Measurements from ENCODE around the gene DNLZ. TPM values are rescaled to one million over a fixed set of nuclear protein-coding genes. Genes with fewer than 3 reads are reported as not detected.

DNLZ gene
- total RNA-seq, 4 donors from 2014 or later = 5.6 to 19.8 (median 13.5) TPM

DNA sequence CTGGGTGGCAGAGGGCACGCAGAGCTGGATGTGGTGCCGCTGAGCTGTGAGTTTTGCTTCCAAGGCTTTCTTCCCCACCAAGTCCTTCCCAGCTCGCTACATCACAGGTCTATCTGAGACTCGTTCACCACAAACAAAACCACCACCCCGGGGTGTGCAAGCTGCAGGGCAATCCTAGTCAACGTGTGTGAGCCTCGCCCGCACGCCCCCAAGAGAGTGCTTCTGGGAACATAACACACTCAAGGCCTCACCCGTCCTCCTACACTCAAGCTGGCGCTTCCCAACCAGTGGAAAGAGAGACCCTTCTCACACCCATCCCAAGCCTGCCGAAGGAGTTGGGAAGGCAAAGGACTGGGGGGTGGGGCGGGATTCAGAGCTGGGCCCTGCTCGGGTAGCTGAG lies 25.9 kb upstream of the DNLZ start:
- H3K4me3 ChIP-seq = no peak overlapping the region
- no peak for DNase-seq
- H3K27me3 ChIP-seq = no peaks in the 10 kb centered on the region
- TF ChIP-seq, protein P1, sequence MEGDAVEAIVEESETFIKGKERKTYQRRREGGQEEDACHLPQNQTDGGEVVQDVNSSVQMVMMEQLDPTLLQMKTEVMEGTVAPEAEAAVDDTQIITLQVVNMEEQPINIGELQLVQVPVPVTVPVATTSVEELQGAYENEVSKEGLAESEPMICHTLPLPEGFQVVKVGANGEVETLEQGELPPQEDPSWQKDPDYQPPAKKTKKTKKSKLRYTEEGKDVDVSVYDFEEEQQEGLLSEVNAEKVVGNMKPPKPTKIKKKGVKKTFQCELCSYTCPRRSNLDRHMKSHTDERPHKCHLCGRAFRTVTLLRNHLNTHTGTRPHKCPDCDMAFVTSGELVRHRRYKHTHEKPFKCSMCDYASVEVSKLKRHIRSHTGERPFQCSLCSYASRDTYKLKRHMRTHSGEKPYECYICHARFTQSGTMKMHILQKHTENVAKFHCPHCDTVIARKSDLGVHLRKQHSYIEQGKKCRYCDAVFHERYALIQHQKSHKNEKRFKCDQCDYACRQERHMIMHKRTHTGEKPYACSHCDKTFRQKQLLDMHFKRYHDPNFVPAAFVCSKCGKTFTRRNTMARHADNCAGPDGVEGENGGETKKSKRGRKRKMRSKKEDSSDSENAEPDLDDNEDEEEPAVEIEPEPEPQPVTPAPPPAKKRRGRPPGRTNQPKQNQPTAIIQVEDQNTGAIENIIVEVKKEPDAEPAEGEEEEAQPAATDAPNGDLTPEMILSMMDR (IDR thresholded peaks at IDR 0.05) = no peak
- no peak for TF ChIP-seq POLR2A (IDR thresholded peaks at IDR 0.05)
- H3K9me3 ChIP-seq = no peaks in the 10 kb centered on the region
- no peak overlapping the region for H3K27ac ChIP-seq
- no peaks in the 10 kb centered on the region for H3K4me1 ChIP-seq
- H3K36me3 ChIP-seq = peaks cover 0 to 79% (median 0%) of the 10 kb centered on the region in 3 donors

DNA sequence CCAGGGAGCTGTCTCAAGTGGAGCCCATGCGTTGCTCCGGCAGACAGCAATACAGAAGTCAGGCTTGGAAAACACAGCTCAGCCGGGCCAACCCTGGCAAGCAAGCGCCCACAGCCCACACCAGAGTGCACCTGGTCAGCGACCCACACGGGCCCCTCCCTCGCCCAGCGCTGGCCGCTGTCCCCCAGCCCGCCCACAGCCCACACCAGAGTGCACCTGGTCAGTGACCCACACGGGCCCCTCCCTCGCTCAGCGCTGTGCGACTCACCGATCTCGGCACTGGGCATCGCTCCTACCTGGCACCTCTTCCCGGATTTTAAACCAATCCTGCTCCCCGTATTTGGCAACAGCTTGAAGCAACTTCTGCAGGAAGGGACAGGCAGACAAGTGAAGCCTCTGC lies 23.7 kb upstream of the DNLZ start:
- DNase-seq = no peak
- Histone ChIP-seq H3K27ac (no peak overlapping the region), H3K36me3 (peaks cover 0 to 79% (median 0%) of the 10 kb centered on the region in 3 donors), H3K4me3 (no peak overlapping the region), H3K9me3 (no peaks in the 10 kb centered on the region), H3K27me3 (no peaks in the 10 kb centered on the region), H3K4me1 (no peaks in the 10 kb centered on the region)
- TF ChIP-seq POLR2A (IDR thresholded peaks at IDR 0.05) = no peak
- TF ChIP-seq, protein P1 (IDR thresholded peaks at IDR 0.05) = no peak

DNA sequence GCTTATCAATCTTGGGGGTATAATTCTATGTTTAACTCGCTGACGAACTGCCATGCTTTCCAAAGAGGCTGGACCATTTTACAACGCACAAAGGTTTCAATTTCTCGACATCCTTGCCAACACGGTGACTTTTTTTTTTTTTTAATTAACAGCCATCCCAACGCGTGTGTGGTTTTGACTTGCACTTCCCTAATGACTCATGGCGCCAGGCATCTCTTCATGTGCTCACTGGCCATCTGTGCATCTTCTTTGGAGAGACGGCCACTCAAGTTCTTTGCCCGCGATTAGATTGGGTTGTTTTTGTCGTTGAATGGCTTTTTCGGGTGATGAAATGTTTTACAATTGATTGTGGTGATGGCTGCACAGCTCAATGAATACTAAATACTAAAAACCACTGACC lies 22.5 kb upstream of the DNLZ start:
- Histone ChIP-seq H3K4me1 (no peaks in the 10 kb centered on the region), H3K27ac (no peak overlapping the region), H3K4me3 (no peak overlapping the region), H3K9me3 (no peaks in the 10 kb centered on the region), H3K36me3 (peaks cover 0 to 80% (median 0%) of the 10 kb centered on the region in 3 donors), H3K27me3 (no peaks in the 10 kb centered on the region)
- DNase-seq = no peak
- TF ChIP-seq, protein P1 (IDR thresholded peaks at IDR 0.05) = no peak
- TF ChIP-seq POLR2A (IDR thresholded peaks at IDR 0.05) = no peak

DNA sequence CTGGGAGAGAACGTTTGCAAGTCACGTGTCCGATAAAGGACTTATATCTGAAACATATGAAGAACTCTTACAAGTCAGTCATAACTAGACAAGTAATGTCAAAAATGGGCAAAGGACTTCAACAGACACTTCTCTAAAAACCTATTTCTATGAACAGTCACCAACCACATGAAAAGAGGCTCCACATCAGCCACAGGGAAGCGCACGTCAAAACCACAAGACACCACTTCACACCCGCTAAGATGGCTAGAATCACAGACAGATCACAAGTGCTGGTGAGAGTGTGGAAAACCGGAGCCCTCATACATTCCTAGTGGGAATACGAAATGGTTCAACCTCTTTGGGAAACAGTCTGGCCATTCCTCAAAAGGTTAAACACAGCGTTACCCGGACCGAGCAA lies 21.5 kb upstream of the DNLZ start:
- no peak for TF ChIP-seq POLR2A (IDR thresholded peaks at IDR 0.05)
- TF ChIP-seq, protein P1 (IDR thresholded peaks at IDR 0.05) = no peak
- Histone ChIP-seq H3K27ac (no peak overlapping the region), H3K27me3 (no peaks in the 10 kb centered on the region), H3K9me3 (no peaks in the 10 kb centered on the region), H3K36me3 (peaks cover 0 to 89% (median 0%) of the 10 kb centered on the region in 3 donors), H3K4me1 (no peaks in the 10 kb centered on the region), H3K4me3 (no peak overlapping the region)
- DNase-seq = no peak

DNA sequence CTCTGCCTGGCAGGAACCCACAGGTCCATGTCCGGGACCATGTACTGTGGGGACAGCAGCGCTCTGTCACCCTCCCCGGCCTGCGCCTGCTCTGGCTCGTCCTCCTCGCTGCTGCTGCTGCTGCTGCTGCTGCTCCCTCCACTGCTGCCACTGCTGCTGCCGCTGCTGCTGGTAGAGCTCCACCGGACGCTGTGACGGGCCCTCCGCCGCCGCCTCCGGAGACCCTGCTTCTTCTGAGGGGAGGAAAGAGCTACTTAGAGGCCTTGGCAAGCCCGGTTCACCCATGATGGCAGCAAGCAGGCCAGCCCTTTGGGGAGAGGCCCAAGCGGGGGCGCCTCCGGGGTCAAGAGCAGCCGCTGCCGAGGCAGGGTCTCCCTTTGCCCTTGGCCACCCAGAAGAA lies 19.9 kb upstream of the DNLZ start:
- Histone ChIP-seq H3K4me1 (no peaks in the 10 kb centered on the region), H3K36me3 (peaks cover 0 to 90% (median 0%) of the 10 kb centered on the region in 3 donors), H3K27me3 (no peaks in the 10 kb centered on the region), H3K27ac (no peak overlapping the region), H3K4me3 (no peak overlapping the region), H3K9me3 (no peaks in the 10 kb centered on the region)
- no peak for DNase-seq
- TF ChIP-seq, protein P1 (IDR thresholded peaks at IDR 0.05) = no peak
- no peak for TF ChIP-seq POLR2A (IDR thresholded peaks at IDR 0.05)

DNA sequence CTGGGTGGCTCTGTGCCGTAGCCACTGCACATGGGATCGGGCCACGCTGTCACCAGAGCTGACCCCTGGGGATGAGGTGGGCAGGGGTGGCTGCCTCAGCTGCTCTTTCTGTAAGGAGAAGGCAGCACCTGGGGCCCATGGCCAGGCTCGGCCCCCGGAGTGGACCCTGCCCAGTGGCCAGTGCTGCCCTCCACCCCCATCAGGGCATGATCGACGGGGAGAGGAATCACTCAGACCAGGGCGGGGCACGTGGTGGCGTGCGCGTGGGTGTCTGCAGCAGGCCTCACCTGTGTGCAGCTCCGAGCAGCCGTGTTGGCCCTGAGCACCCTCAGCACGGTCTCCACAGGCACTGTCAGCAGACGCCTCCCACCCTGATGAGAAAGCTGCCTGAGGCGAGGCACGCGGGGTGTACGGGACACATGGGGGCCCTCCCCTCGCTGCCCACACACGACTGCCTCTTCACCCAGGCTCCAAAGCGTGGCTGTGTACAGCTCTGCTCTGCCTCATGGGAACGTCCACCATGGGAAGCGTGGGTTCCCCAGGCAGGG lies 18.5 kb upstream of the DNLZ start:
- no peak for DNase-seq
- H3K27ac ChIP-seq = no peak overlapping the region
- H3K4me3 ChIP-seq = no peak overlapping the region
- no peaks in the 10 kb centered on the region for H3K9me3 ChIP-seq
- H3K27me3 ChIP-seq = no peaks in the 10 kb centered on the region
- TF ChIP-seq, protein P1 (IDR thresholded peaks at IDR 0.05) = no peak
- no peak for TF ChIP-seq POLR2A (IDR thresholded peaks at IDR 0.05)
- H3K4me1 ChIP-seq = no peaks in the 10 kb centered on the region
- H3K36me3 ChIP-seq = peaks cover 0 to 82% (median 0%) of the 10 kb centered on the region in 3 donors
